ENCODE results near the gene PLEK2. TPM values are rescaled to one million over a fixed set of nuclear protein-coding genes. Genes with fewer than 3 reads are reported as not detected.

Gene PLEK2
- total and polyA plus RNA-seq, 2 donors (not counting 3 experiments of a cell fraction or from before 2014, with no cell fraction given) = 1.4 to 3.8 TPM

DNA sequence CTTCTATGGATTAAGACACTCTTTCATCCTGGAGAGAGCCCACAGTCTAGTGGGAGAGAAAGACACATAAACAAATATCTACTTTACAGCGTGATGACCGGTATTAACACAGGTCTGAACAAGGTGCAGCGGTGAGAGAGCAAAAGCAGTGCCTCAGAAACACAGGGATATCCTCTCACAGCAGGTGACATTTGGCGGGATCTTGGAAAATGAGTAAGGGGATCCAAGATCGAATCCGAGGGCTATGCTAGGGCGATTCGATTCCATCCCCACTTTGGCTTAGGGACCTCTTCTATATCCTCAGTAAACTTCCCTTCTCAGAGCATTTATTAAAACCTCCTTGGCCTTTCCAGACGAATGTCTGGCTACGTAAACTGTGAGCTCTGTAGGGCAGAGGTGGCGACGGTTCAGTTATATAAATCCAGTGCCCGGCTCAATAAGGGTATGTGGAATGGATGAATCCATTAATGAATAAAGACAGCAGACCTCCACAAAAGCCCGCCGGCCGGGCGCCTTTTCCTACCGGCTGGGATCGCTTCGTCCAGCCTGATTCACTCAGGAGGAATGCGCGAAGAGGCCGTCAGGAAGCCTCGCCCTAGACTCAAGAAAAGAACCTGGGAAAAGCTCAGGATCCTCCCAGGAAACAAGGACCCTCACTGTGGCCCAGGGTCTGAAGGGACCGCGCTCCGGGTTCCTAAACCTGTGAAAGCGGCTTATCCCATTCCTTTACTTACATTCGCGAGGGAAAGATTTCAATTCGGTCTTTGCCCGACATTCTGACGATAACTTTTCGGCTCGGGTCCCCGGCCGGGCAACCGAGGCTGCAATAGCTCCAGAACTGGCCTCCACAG, 52.8 kb downstream of the PLEK2 start:
- POLR2A ChIA-PET = interaction anchor here (0.9 kb wide), 1 partner anchor 336 kb away, joined by 4 read pairs; the partner anchor contains the start of gene RDH11
- no peak for TF ChIP-seq GATA2 (IDR thresholded peaks at IDR 0.05; ENCODE audit: insufficient read depth, insufficient read length, low read depth, low read length)
- TF ChIP-seq, protein P1, sequence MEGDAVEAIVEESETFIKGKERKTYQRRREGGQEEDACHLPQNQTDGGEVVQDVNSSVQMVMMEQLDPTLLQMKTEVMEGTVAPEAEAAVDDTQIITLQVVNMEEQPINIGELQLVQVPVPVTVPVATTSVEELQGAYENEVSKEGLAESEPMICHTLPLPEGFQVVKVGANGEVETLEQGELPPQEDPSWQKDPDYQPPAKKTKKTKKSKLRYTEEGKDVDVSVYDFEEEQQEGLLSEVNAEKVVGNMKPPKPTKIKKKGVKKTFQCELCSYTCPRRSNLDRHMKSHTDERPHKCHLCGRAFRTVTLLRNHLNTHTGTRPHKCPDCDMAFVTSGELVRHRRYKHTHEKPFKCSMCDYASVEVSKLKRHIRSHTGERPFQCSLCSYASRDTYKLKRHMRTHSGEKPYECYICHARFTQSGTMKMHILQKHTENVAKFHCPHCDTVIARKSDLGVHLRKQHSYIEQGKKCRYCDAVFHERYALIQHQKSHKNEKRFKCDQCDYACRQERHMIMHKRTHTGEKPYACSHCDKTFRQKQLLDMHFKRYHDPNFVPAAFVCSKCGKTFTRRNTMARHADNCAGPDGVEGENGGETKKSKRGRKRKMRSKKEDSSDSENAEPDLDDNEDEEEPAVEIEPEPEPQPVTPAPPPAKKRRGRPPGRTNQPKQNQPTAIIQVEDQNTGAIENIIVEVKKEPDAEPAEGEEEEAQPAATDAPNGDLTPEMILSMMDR (IDR thresholded peaks at IDR 0.05; ENCODE audit: extremely low read depth in 1 of 2, insufficient read depth in 1 of 2, low read depth in 1 of 2, low read length in 2 of 2) = no peak
- peak; percentile 86 for TF ChIP-seq POLR2A (IDR thresholded peaks at IDR 0.05; ENCODE audit: low read depth, low read length)
- TF ChIP-seq, protein P2, sequence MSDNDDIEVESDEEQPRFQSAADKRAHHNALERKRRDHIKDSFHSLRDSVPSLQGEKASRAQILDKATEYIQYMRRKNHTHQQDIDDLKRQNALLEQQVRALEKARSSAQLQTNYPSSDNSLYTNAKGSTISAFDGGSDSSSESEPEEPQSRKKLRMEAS (IDR thresholded peaks at IDR 0.05; ENCODE audit: insufficient read depth, insufficient read length) = no peak

More for the DNA sequence above, 52.8 kb downstream of the PLEK2 start:
- dilution Hi-C loops (cut with MboI; ENCODE audit: extremely low pct_ligation_motif_present, low sequenced_read_pairs) (no loop called here), intact Hi-C loops (cut with micrococcal nuclease) (loop anchor here (1.0 to 10.0 kb wide), 4 partner anchors 193 to 852 kb away; partner anchors contain the start of genes GPHN and RDH11)
- peak overlapping the region; percentile 96 for H3K27ac ChIP-seq (ENCODE audit: insufficient read depth, low read depth, low read length)
- H3K4me3 ChIP-seq (replicated peaks in 1 of 3; ENCODE audit: insufficient read depth in 1 of 3, low read depth in 1 of 3, low read length in 3 of 3) = peak overlapping the region; percentile 75 to 83 (median 83)
- no peaks in the 10 kb centered on the region for H4K20me1 ChIP-seq (replicated peaks; ENCODE audit: control insufficient read depth, extremely low read depth, insufficient read depth, low read length)
- FAIRE-seq (no peak), DNase-seq (ENCODE audit: low read depth, low spot score) (no peak)
- peaks cover 0 to 2% of the 10 kb centered on the region in 2 experiments for H3K36me3 ChIP-seq (ENCODE audit: control insufficient read depth in 2 of 2, extremely low read depth in 1 of 2, insufficient read depth in 2 of 2, low read length in 2 of 2)
- BruUV-seq (replicated peaks) = TSS peak; percentile 56
- CTCF ChIA-PET = interaction anchor here (0.7 to 2.1 kb wide), 34 partner anchors 8 to 851 kb away, joined by 3 to 19 read pairs (median 4); partner anchors contain the start of genes GPHN, RDH11 and ZFYVE26
- peaks cover 92% of the 10 kb centered on the region for H3K79me2 ChIP-seq (ENCODE audit: control insufficient read depth, insufficient read depth, low read length)
- peak overlapping the region; percentile 88 for H3K4me2 ChIP-seq (ENCODE audit: insufficient read depth, low read length)
- no peaks in the 10 kb centered on the region for H3K9me3 ChIP-seq (replicated peaks; ENCODE audit: control insufficient read depth, insufficient read depth, low read length)
- H3K27me3 ChIP-seq (ENCODE audit: control insufficient read depth in 2 of 2, insufficient read depth in 2 of 2, low read length in 2 of 2) = no peaks in the 10 kb centered on the region
- H3K9me1 ChIP-seq (replicated peaks; ENCODE audit: control insufficient read depth, extremely low read depth, insufficient read depth, low read length) = no peaks in the 10 kb centered on the region
- peak overlapping the region; percentile 99 for H3K9ac ChIP-seq (replicated peaks; ENCODE audit: extremely low read depth, insufficient read depth, low read length)
- peaks cover 35% of the 10 kb centered on the region for H3K4me1 ChIP-seq (ENCODE audit: control insufficient read depth, extremely low read depth, insufficient read depth, low read length)
- H2AFZ ChIP-seq (ENCODE audit: low read depth, low read length) = peak overlapping the region; percentile 3
